Liver (tissue), 3 donors: ENCODE results near the gene SLC27A5.
A peak's percentile ranks its signal among the peaks of the same experiment; 100 is the strongest.
"Not testable (repeated sequence)": the region's sequence is repeated elsewhere in the genome, so short reads cannot be mapped to it uniquely, and the experiment has no call there.

Source experiments
- GABPA ChIP-seq, 2 donors: IDR thresholded peaks in 1 of 2; conservative IDR thresholded peaks in 1 of 2; 2 replicates each; pipeline ENCODE4 v1.6.1; 2016; ENCODE audit warnings: antibody characterized with exemption in 2 of 2, mild to moderate bottlenecking in 1 of 2, moderate library complexity in 1 of 2
- JUND ChIP-seq, 2 donors: IDR thresholded peaks; 2 replicates each; pipeline ENCODE4 v1.6.1; 2016; ENCODE audit warnings: antibody characterized with exemption in 2 of 2
- NR2F2 ChIP-seq: IDR thresholded peaks from 2 replicates; pipeline ENCODE4 v1.6.1; 2016; ENCODE audit warnings: antibody characterized with exemption
- RAD21 ChIP-seq, 2 donors: IDR thresholded peaks; 2 replicates each; pipeline ENCODE4 v1.6.1; 2016; ENCODE audit warnings: antibody characterized with exemption in 2 of 2, mild to moderate bottlenecking in 2 of 2
- REST ChIP-seq: IDR thresholded peaks from 2 replicates; pipeline ENCODE4 v1.6.1; 2016; ENCODE audit warnings: antibody characterized with exemption, mild to moderate bottlenecking
- SP1 ChIP-seq: IDR thresholded peaks from 2 replicates; pipeline ENCODE4 v1.6.1; 2018; ENCODE audit warnings: antibody characterized with exemption, mild to moderate bottlenecking
- TAF1 ChIP-seq: conservative IDR thresholded peaks from 2 replicates; pipeline ENCODE4 v1.6.1; 2016; ENCODE audit warnings: antibody characterized with exemption, mild to moderate bottlenecking
- YY1 ChIP-seq: IDR thresholded peaks from 2 replicates; pipeline ENCODE4 v1.6.1; 2016; ENCODE audit warnings: antibody characterized with exemption, mild to moderate bottlenecking
- ZBTB33 ChIP-seq: IDR thresholded peaks from 2 replicates; pipeline ENCODE4 v1.6.1; 2016; ENCODE audit warnings: antibody characterized with exemption
- TF ChIP-seq, protein P1 (sequence below): IDR thresholded peaks from 2 replicates; pipeline ENCODE4 v1.6.1; 2016; ENCODE audit warnings: antibody characterized with exemption
- TF ChIP-seq, protein P2 (sequence below): fragments of 150-350 bp; IDR thresholded peaks from 2 replicates; pipeline ENCODE4 v1.5.1; 2017; ENCODE audit warnings: improper control_type of control experiment, low read depth, low read length; ENCODE audit not compliant: missing input control
- TF ChIP-seq, protein P3 (sequence below): IDR thresholded peaks from 2 replicates; pipeline ENCODE4 v1.6.1; 2016; ENCODE audit warnings: antibody characterized with exemption
- donor health status: healthy.
- donor health status: healthy.

- TF ChIP-seq, protein P1, sequence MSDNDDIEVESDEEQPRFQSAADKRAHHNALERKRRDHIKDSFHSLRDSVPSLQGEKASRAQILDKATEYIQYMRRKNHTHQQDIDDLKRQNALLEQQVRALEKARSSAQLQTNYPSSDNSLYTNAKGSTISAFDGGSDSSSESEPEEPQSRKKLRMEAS, result not testable (repeated sequence)
- TF ChIP-seq, protein P2, sequence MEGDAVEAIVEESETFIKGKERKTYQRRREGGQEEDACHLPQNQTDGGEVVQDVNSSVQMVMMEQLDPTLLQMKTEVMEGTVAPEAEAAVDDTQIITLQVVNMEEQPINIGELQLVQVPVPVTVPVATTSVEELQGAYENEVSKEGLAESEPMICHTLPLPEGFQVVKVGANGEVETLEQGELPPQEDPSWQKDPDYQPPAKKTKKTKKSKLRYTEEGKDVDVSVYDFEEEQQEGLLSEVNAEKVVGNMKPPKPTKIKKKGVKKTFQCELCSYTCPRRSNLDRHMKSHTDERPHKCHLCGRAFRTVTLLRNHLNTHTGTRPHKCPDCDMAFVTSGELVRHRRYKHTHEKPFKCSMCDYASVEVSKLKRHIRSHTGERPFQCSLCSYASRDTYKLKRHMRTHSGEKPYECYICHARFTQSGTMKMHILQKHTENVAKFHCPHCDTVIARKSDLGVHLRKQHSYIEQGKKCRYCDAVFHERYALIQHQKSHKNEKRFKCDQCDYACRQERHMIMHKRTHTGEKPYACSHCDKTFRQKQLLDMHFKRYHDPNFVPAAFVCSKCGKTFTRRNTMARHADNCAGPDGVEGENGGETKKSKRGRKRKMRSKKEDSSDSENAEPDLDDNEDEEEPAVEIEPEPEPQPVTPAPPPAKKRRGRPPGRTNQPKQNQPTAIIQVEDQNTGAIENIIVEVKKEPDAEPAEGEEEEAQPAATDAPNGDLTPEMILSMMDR, result not testable (repeated sequence)
- TF ChIP-seq JUND (IDR thresholded peaks at IDR 0.05) (peak in 1 of 2 donors; percentile 21), SP1 (peak; percentile 41), YY1 (peak; percentile 27), NR2F2 (peak; percentile 49)
- TF ChIP-seq, protein P3, sequence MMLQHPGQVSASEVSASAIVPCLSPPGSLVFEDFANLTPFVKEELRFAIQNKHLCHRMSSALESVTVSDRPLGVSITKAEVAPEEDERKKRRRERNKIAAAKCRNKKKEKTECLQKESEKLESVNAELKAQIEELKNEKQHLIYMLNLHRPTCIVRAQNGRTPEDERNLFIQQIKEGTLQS, result not testable (repeated sequence)
- not testable (repeated sequence) for TF ChIP-seq REST; TAF1; RAD21 (IDR thresholded peaks at IDR 0.05); GABPA (IDR thresholded peaks at IDR 0.05 in 1 of 2, conservative IDR thresholded peaks at IDR 0.05 in 1 of 2); ZBTB33
Observed at GRCh38 chr19:58507602-58508223, 4.1 kb downstream of the SLC27A5 start.
